ENCODE results near the gene PRKAR2B. TPM values are rescaled to one million over a fixed set of nuclear protein-coding genes. Genes with fewer than 3 reads are reported as not detected.
A peak's percentile ranks its signal among the peaks of the same experiment; 100 is the strongest.

PRKAR2B gene
- total RNA-seq, 2 experiments from 2014 or later: 1.3 to 1.4 TPM

GRCh38 chr7:107164092-107164491, 119.6 kb downstream of the PRKAR2B start:
- intact Hi-C loops (cut with micrococcal nuclease): no loop called here
- H3K27me3 Mint-ChIP-seq: peaks cover 2% of the 10 kb centered on the region
- H3K4me3 Mint-ChIP-seq: no peak overlapping the region
- ChIA-PET POLR2A (no interaction called here), CTCF (interaction anchor here (1.2 to 1.7 kb wide), 3 partner anchors 14 to 371 kb away, joined by 3 to 7 read pairs (median 3); no protein-coding TSS in a partner anchor)
- H3K36me3 Mint-ChIP-seq: no peaks in the 10 kb centered on the region
- no peak for DNase-seq
- H3K27ac Mint-ChIP-seq: no peak overlapping the region
- H3K4me1 Mint-ChIP-seq (ENCODE audit: low read depth): peaks cover 13% of the 10 kb centered on the region
- no peaks in the 10 kb centered on the region for H3K9me3 Mint-ChIP-seq

DNA sequence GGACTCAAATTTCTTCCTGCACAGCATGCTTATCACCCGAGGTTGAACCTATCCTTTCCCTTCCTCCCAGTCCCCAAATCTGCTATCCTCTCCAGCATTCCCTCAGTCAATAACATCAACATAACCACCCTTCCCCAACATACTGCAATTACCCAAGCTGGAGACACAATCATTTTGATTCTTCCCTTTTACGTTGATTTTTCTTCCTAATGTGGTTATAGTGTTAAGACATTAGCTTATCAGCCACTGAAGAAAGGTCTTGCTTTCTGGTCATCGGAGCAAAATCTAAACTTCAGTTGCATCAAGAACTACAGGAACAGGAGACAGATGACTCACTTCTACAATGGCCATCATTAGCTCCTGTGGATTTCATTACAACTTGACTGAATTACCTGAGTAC, 120.8 kb downstream of the PRKAR2B start:
- CTCF ChIA-PET: interaction anchor here (1.2 to 4.5 kb wide), 4 partner anchors 13 to 17 kb away, joined by 3 to 36 read pairs (median 6); no protein-coding TSS in a partner anchor
- H3K4me3 Mint-ChIP-seq: no peak overlapping the region
- POLR2A ChIA-PET: no interaction called here
- H3K36me3 Mint-ChIP-seq: no peaks in the 10 kb centered on the region
- no peak overlapping the region for H3K27ac Mint-ChIP-seq
- H3K9me3 Mint-ChIP-seq: no peaks in the 10 kb centered on the region
- no peak for DNase-seq
- H3K27me3 Mint-ChIP-seq: peaks cover 2% of the 10 kb centered on the region
- intact Hi-C loops (cut with micrococcal nuclease): loop anchor here (5.0 kb wide), 2 partner anchors 652 to 743 kb away; no protein-coding TSS in a partner anchor
- H3K4me1 Mint-ChIP-seq (ENCODE audit: low read depth): peaks cover 13% of the 10 kb centered on the region

- POLR2A ChIA-PET: interaction anchor here (2.9 kb wide), 1 partner anchor 40 kb away, joined by 9 read pairs; no protein-coding TSS in a partner anchor
- intact Hi-C loops (cut with micrococcal nuclease): loop anchor here (1.0 to 5.0 kb wide), 3 partner anchors 17 to 745 kb away; no protein-coding TSS in a partner anchor
Observed at GRCh38 chr7:107166736-107167426, 122.4 kb downstream of the PRKAR2B start.

GRCh38 chr7:107167483-107168232, 123.2 kb downstream of the PRKAR2B start:
- H3K4me1 Mint-ChIP-seq (ENCODE audit: low read depth): peaks cover 24% of the 10 kb centered on the region
- no peaks in the 10 kb centered on the region for H3K36me3 Mint-ChIP-seq
- DNase-seq: peak; percentile 83
- no peaks in the 10 kb centered on the region for H3K9me3 Mint-ChIP-seq
- intact Hi-C loops (cut with micrococcal nuclease): loop anchor here (1.0 to 5.0 kb wide), 16 partner anchors 13 to 1402 kb away; partner anchors contain the start of genes CCDC71L, COG5, DLD and DNAJB9
- CTCF ChIA-PET: interaction anchor here (0.8 to 4.5 kb wide), 9 partner anchors 10 to 576 kb away, joined by 3 to 36 read pairs (median 5); partner anchors contain the start of genes CBLL1 and CCDC71L
- POLR2A ChIA-PET: interaction anchor here (0.7 to 3.0 kb wide), 9 partner anchors 12 to 1362 kb away, joined by 3 to 24 read pairs (median 5); partner anchors contain the start of genes CBLL1, NAMPT and PIK3CG
- H3K4me3 Mint-ChIP-seq: peak overlapping the region; percentile 96
- H3K27me3 Mint-ChIP-seq: peaks cover 2% of the 10 kb centered on the region
- peak overlapping the region; percentile 97 for H3K27ac Mint-ChIP-seq

More at GRCh38 chr7:107166736-107167426, 122.4 kb downstream of the PRKAR2B start:
- Mint-ChIP-seq H3K27ac (peak overlapping the region; percentile 97), H3K4me1 (ENCODE audit: low read depth) (peaks cover 20% of the 10 kb centered on the region), H3K4me3 (peak overlapping the region; percentile 96), H3K9me3 (no peaks in the 10 kb centered on the region), H3K36me3 (no peaks in the 10 kb centered on the region), H3K27me3 (peaks cover 2% of the 10 kb centered on the region)
- CTCF ChIA-PET: interaction anchor here (0.9 to 4.5 kb wide), 6 partner anchors 10 to 376 kb away, joined by 3 to 36 read pairs (median 4); no protein-coding TSS in a partner anchor
- DNase-seq: no peak

DNA sequence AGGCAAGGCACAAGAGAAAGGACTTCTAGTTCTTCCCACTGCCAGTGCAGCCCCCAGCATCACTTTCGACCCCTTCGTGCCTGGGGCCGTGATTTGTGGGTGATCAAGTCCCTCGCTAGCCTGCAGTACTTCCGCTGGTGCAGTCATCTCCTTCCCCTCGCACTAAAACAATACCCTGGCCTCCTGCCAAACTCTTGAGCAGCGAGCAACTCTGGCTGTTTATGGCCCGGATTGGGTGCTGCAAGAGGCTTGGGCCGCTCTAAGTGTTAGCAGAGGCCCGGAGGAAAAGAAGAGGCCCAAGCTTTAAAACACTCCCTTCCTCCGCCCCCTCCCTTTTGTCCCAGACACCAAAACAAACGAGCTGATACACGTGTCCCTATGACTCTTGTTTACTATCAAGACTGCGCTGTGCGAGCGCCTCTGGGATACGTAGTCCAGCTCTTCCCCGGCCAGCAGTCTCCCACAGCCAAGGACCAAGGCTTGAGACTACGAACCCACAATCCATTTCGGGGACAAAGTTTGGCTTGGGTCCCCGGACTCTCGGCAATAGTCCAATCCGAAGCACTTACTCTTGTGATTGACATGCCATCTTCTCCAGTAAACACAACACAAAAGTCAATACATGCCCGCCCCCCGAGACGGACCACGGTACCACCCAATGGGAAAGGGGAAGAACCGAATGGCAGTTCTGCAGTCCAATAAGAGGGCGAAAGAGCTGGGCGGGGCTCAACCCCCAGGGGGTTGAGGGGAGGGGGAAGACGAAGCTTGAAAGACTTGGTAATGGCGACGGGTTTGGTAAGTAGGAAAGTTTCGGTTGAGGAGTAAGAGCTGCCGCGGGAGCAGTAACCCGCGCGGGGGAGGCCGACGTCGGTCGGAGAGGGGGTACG, 124.0 kb downstream of the PRKAR2B start, which contains the start of gene HBP1:
Gene HBP1, plus strand, starts transcription at position 771 of the 887 bp plus-strand sequence. CDS start 10,891 bp downstream, outside the sequence.
- ChIA-PET POLR2A (interaction anchor here (0.7 to 3.0 kb wide), 15 partner anchors 11 to 1363 kb away, joined by 3 to 24 read pairs (median 4); partner anchors contain the start of genes CBLL1, COG5, DUS4L and NAMPT), CTCF (interaction anchor here (0.6 to 4.5 kb wide), 7 partner anchors 12 to 575 kb away, joined by 3 to 36 read pairs (median 6); partner anchors contain the start of genes CBLL1 and CCDC71L)
- no peaks in the 10 kb centered on the region for H3K36me3 Mint-ChIP-seq
- intact Hi-C loops (cut with micrococcal nuclease): loop anchor here (1.0 to 5.0 kb wide), 15 partner anchors 12 to 1401 kb away; partner anchors contain the start of genes CCDC71L, COG5, DLD and DNAJB9
- H3K27me3 Mint-ChIP-seq: peaks cover 2% of the 10 kb centered on the region
- peak within 1 kb of the TSS; percentile 96 for H3K4me3 Mint-ChIP-seq
- peaks cover 32% of the 10 kb centered on the region for H3K4me1 Mint-ChIP-seq (ENCODE audit: low read depth)
- peak; percentile 99 for DNase-seq
- H3K27ac Mint-ChIP-seq: peak within 1 kb of the TSS; percentile 97
- H3K9me3 Mint-ChIP-seq: no peaks in the 10 kb centered on the region

- no peaks in the 10 kb centered on the region for H3K9me3 Mint-ChIP-seq
- DNase-seq: peak; percentile 96
- CTCF ChIA-PET: interaction anchor here (1.0 to 4.5 kb wide), 5 partner anchors 20 to 706 kb away, joined by 3 to 36 read pairs (median 7); partner anchors contain the start of genes CBLL1 and CCDC71L
- intact Hi-C loops (cut with micrococcal nuclease): loop anchor here (2.0 to 5.0 kb wide), 5 partner anchors 509 to 747 kb away; partner anchors contain the start of genes CCDC71L and DLD
- H3K27me3 Mint-ChIP-seq: peaks cover 2% of the 10 kb centered on the region
- H3K4me3 Mint-ChIP-seq: peak overlapping the region; percentile 96
- no peaks in the 10 kb centered on the region for H3K36me3 Mint-ChIP-seq
- peak overlapping the region; percentile 97 for H3K27ac Mint-ChIP-seq
- POLR2A ChIA-PET: interaction anchor here (0.7 to 3.0 kb wide), 13 partner anchors 10 to 884 kb away, joined by 3 to 24 read pairs (median 4); partner anchors contain the start of genes CBLL1, COG5, DUS4L and NAMPT
- peaks cover 41% of the 10 kb centered on the region for H3K4me1 Mint-ChIP-seq (ENCODE audit: low read depth)
Observed at GRCh38 chr7:107169120-107170050, 124.9 kb downstream of the PRKAR2B start.

- Mint-ChIP-seq H3K27me3 (peaks cover 1% of the 10 kb centered on the region), H3K4me1 (ENCODE audit: low read depth) (peaks cover 50% of the 10 kb centered on the region), H3K9me3 (no peaks in the 10 kb centered on the region), H3K36me3 (no peaks in the 10 kb centered on the region), H3K27ac (peak overlapping the region; percentile 97), H3K4me3 (peak overlapping the region; percentile 96)
- no peak for DNase-seq
- ChIA-PET POLR2A (interaction anchor here (1.0 to 3.0 kb wide), 6 partner anchors 9 to 885 kb away, joined by 3 to 24 read pairs (median 8); partner anchors contain the start of genes COG5, DUS4L and NAMPT), CTCF (interaction anchor here (1.0 to 4.5 kb wide), 3 partner anchors 21 to 705 kb away, joined by 5 to 36 read pairs (median 7); partner anchors contain the start of gene CBLL1)
- intact Hi-C loops (cut with micrococcal nuclease): no loop called here
Observed at GRCh38 chr7:107170051-107170915, 125.8 kb downstream of the PRKAR2B start.

DNA sequence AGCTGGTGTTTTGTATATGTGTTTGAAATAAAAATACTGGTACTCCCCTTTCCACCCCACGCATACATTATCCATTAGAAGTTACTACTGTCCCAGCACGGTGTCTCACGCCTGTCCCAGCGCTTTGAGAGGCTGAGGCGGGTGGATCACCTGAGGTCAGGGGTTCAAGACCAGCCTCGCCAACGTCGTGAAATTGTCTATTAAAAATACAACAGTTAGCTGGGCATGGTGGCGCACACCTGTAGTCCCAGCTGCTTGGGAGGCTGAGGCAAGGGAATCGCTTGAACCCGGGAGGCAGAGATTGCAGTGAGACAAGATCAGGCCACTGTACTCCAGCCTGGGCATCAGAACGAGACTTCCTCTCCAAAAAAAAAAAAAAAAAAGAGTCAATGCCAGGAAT, 127.0 kb downstream of the PRKAR2B start:
- Mint-ChIP-seq H3K9me3 (no peaks in the 10 kb centered on the region), H3K4me3 (peak overlapping the region; percentile 26), H3K27me3 (no peaks in the 10 kb centered on the region), H3K4me1 (ENCODE audit: low read depth) (peaks cover 50% of the 10 kb centered on the region), H3K27ac (peak overlapping the region; percentile 51), H3K36me3 (no peaks in the 10 kb centered on the region)
- intact Hi-C loops (cut with micrococcal nuclease): no loop called here
- no peak for DNase-seq
- CTCF ChIA-PET: interaction anchor here (1.4 kb wide), 1 partner anchor 392 kb away, joined by 4 read pairs; the partner anchor contains the start of genes COG5 and DUS4L
- POLR2A ChIA-PET: no interaction called here

Measured in activated CD4-positive, alpha-beta memory T cell treated with anti-CD3 and anti-CD28 coated beads for 36 hours (primary cell).